Activated CD4-positive, alpha-beta T cell treated with anti-CD3 and anti-CD28 coated beads, Interleukin-2, amount 50 U/mL, for 4 hours (primary cell): ENCODE data around the gene EZH1.

Source experiments
- DNase-seq, 2 experiments: peaks; one replicate each; pipeline ENCODE4 v3.0.0-alpha.2; 2020

Gene EZH1

GRCh38 chr17:42744806-42745617 lies at the start of gene EZH1:
EZH1 (minus strand) TSS chr17:42745040; CDS start chr17:42728941, 16,099 bp downstream.
- peak; percentile 84 to 85 for DNase-seq

GRCh38 chr17:42792545-42792944 lies 47.7 kb upstream of the EZH1 start:
- DNase-seq: no peak

DNA sequence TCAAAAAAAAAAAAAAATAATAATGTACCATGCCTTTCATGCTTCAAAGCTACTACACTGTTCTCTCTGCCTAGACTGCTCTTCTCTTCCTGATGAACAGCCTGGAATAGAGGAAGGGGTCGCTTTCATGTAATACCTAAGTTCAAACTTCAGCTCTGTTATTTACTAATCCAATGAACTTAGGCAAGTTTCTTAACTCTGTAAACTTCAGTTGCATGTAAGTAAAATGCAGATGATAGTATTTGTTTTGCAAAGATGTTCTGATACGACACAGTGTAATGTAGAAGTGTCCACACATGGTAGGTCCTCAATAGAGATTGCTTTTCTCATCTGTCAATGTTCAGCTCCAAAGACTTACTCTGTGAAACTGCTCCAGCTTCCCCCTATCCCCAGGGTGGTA lies 47.1 kb upstream of the EZH1 start:
- no peak for DNase-seq

DNA sequence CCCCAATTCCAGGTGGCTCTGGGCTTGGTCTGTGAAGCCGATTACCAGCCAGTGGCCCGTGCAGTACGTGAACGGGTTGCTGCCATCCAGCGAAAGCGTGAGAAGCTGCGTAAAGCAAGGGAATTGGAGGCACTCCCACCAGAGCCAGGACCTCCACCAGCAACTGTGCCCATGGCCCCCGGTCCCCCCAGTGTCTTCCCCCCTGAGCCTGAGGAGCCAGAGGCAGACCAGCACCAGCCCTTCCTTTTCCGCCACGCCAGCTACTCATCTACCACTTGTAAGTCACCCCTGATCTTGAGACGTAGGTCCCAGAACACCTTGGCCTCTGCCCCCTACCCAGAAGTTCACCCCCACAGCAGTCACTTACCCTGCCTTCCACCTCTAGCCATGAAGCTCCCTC lies 42.4 kb upstream of the EZH1 start:
- no peak for DNase-seq

DNA sequence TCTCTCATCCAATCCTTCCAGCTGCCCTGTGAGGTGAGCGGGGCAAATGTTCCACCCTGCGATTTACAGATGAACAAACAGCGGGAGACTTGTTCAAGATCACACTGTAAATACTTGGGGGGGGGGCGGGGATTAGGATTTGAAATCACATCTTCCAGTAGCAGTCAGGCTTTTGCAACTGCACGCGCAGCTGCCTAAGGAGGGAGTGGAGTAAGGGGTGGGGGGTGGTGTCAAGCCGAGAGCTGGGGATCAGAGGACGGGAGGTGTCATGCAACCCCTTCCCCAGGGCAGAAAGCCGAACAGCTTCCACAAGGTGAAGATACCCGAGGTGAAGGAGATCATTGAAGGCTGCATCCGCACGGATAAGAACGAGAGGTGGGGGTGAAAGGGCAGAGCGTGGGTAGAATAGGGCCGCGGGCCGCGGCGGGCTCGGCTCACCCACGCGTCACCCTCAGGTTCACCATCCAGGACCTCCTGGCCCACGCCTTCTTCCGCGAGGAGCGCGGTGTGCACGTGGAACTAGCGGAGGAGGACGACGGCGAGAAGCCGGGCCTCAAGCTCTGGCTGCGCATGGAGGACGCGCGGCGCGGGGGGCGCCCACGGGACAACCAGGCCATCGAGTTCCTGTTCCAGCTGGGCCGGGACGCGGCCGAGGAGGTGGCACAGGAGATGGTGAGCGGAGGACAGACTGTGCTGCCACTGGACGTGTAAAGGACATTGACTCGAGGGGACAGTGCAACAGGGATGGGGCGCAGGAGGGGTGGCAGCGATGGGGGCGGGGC lies 40.2 kb upstream of the EZH1 start:
- DNase-seq: peak; percentile 28 to 31

GRCh38 chr17:42784409-42784808 lies 39.6 kb upstream of the EZH1 start:
- no peak for DNase-seq

DNA sequence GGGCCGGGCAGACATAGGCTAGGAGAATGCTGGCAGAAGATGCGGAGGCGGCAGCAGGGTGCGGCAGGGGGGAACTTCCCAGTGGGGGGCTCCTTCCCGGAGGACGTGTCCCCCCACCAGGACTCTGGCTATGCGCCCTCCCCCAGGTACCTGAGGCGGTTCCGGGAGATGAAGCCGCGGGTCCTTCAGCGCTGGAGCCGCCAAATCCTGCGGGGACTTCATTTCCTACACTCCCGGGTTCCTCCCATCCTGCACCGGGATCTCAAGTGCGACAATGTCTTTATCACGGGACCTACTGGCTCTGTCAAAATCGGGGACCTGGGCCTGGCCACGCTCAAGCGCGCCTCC lies 38.9 kb upstream of the EZH1 start:
- DNase-seq: no peak

DNA sequence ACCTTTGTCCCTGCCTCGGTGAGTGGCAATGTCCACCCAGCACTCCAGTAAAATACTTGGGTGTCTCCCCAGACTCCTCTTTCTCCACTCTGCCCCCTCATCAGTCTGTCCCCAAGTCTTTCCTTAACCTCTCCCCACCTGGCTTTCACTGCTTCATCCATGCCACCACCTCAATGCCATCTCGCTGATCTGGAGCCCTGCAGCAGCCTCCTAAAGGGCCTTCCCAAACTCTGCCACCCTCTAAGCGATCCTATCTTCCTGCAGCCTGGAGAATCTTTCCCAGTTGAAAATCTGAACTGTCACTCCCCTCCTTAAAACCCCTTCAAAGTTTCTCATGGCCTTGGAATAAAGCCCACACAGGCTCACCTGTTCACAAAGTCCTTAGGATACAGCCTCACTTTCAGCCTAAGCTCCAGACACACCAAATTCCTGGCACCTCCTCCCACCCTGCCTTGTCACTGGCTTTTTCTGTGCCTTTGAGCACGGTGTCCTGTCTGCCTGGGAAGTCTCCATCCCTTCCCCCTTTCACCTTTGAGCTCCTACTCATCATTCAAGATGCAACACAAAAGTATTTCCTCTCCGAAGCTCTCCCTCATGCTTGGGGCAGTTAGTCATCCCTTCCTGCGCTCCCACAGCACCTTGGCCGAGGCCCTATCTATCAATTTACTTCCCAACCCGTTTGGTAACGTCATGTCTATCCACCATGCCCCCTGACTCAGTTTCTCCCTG lies 38.4 kb upstream of the EZH1 start:
- no peak for DNase-seq

DNA sequence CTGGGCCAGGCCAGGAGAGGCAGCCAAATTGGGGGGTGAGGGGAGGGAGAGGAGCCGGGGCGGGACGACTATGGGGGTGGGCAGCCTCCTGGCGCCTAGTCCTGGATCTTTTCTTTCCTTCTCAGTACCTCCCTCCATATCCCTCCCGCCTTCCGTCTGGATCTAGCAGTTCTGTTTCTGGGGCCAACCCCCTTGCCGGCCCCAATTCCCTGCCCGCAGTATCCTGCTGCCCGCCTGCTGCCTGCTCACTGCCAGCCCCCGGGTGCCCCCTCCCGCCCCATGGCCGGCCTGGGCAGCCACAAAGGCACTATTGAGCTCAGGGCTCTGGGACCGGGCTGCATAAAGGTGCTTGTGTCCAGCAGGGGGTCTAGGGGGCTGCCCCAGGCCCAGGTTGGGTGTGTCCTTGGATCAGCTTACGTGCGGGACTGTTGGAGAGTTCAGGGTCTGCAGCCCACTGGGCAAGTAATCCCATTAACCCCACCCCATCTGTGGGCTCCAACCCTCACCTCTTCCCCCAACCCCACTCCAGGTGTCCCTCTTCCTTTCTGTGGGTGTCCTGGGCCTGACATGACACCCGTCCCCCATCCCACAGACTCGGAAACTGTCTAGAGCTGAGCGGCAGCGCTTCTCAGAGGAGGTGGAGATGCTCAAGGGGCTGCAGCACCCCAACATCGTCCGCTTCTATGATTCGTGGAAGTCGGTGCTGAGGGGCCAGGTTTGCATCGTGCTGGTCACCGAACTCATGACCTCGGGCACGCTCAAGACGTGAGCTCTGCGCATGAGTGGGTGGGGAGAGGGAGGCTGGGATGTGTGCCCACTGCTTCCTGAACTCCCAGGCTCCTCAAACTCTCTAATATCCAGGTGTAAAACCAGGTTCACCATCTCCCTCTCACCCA lies 37.6 kb upstream of the EZH1 start:
- DNase-seq: no peak

- DNase-seq: no peak
These were observed 36.9 kb upstream of the EZH1 start for GRCh38 chr17:42781639-42782165.

DNA sequence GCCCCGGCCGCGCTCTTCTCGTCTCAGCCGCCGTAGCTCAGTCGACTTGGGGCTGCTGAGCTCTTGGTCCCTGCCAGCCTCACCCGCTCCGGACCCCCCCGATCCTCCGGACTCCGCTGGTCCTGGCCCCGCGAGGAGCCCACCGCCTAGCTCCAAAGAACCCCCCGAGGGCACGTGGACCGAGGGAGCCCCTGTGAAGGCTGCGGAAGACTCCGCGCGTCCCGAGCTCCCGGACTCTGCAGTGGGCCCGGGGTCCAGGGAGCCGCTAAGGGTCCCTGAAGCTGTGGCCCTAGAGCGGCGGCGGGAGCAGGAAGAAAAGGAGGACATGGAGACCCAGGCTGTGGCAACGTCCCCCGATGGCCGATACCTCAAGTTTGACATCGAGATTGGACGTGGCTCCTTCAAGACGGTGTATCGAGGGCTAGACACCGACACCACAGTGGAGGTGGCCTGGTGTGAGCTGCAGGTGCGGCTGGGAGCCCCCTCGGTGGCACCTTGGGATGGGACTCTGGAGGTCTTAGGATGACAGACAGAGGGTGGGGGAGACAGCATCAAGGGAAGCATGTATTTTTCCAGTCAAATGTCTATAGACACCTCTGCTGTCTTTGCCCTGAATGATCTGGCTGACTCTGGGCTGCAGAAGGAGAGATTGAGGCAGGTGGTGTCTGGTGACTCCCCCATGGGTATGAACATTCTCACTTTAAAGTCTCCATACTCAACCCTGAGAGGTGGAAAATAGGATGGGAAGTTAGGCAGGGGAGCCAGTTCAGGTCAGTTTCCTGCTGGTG lies 36.2 kb upstream of the EZH1 start:
- no peak for DNase-seq

GRCh38 chr17:42779936-42780850 lies 35.4 kb upstream of the EZH1 start, which contains the start of gene WNK4:
WNK4 (plus strand) TSS chr17:42780610; CDS start chr17:42780699, 89 bp downstream.
- no peak for DNase-seq

GRCh38 chr17:42779304-42779935 lies 34.6 kb upstream of the EZH1 start:
- no peak for DNase-seq

DNA sequence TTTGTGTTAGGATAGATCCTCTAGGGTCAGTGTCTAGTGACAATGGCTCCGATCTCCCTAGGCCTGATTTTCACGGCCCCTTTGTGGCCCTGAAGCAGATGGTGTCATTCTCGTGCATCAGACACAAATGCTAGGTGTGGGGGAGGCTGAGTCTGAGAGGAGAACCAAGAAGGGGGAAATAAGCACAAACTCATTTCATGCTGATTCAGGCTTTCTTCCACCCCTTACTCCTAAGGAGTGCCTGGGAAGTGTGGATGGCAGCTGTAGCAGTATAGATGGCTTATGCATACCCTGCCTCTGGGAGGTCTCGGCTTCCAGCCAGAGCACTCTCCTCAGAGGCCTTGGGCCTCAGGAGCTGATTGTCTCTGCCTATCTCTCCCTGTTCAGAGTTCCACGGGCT lies 33.7 kb upstream of the EZH1 start:
- no peak for DNase-seq

GRCh38 chr17:42775534-42776098 lies 30.8 kb upstream of the EZH1 start:
- DNase-seq: no peak

DNA sequence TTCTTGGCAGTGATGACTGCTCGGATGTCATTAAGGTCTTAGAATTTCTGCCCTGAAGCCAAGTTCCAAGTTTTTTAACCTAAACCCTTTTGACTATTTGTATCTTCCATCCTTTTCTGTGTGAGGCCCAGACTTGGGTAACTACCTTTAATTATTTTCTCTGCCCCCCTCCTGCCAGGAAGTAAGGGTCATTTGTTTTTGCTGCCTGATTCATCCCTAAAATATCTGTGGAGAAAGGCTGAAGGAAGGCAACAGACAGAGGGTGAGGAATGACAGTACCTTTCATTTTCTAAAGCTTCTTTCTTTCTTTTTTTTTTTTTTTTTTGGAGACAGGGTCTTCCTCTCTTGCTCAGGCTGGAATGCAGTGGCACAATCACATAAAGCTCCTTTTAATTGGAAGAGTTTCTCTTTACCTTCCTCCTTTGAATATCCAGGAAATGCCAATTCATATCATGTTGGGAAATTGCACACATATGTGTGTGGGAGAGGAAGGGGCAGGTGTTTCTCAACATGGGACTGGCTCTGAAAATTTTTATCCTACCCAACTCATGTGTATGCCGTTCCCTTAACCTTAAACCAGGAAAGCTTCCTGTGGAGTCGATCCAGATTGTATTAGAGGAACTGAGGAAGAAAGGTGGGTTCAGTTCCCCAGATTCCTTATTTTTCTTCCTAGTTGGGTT lies 29.4 kb upstream of the EZH1 start:
- no peak for DNase-seq

- peak; percentile 58 to 64 for DNase-seq
These were observed 28.6 kb upstream of the EZH1 start, which contains the start of gene VPS25 for GRCh38 chr17:42773290-42774035. VPS25 (plus strand) TSS chr17:42773449; CDS start chr17:42773476, 27 bp downstream.

DNA sequence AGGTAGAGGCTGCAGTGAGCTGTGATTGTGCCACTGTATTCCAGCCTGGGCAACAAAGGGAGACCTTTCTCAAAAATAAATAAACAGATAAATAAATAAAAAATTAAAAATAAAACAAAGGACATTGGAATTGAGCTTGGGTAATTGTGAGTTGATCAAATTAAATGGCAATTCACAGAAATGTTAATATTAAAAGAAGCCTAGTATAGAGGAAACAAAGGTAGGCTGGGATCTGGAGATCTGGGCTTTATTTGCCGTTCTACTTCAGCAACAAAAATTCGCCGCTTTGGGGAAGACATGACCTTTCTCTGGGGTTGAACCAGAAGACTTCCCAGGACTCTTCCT lies 28.1 kb upstream of the EZH1 start:
- DNase-seq: no peak
